GM21528 (cell line): ENCODE data around the gene RCAN3.
"Not testable (repeated sequence)": the region's sequence is repeated elsewhere in the genome, so short reads cannot be mapped to it uniquely, and the experiment has no call there.

Source experiments
- ATAC-seq: cut with Tn5 transposase; IDR thresholded peaks from one replicate; pipeline ENCODE4 v1.9.1; 2021; ENCODE audit warnings: mild to moderate bottlenecking, moderate library complexity; ENCODE audit not compliant: unreplicated experiment, low FRiP score

The RCAN3 gene

GRCh38 chr1:24547195-24547594 is 44.6 kb downstream of the RCAN3 start:
- ATAC-seq: no peak

- no peak for ATAC-seq
These were observed 45.4 kb downstream of the RCAN3 start for GRCh38 chr1:24548070-24548469.

GRCh38 chr1:24549210-24549609 is 46.6 kb downstream of the RCAN3 start:
- ATAC-seq: not testable (repeated sequence)

- no peak for ATAC-seq
These were observed 48.8 kb downstream of the RCAN3 start for GRCh38 chr1:24551290-24551959.

- no peak for ATAC-seq
These were observed 49.4 kb downstream of the RCAN3 start for GRCh38 chr1:24551960-24552571.

- no peak for ATAC-seq
These were observed 51.3 kb downstream of the RCAN3 start for GRCh38 chr1:24553931-24554330.

- ATAC-seq: no peak
These were observed 52.1 kb downstream of the RCAN3 start for GRCh38 chr1:24554714-24555113.

GRCh38 chr1:24555591-24556413 is 53.2 kb downstream of the RCAN3 start, which contains the start of gene NCMAP:
NCMAP (plus strand) TSS chr1:24556087; CDS start chr1:24595431, 39,344 bp downstream.
- ATAC-seq: no peak

- ATAC-seq: no peak
These were observed 53.8 kb downstream of the RCAN3 start for GRCh38 chr1:24556414-24556795.

GRCh38 chr1:24557220-24557619 is 54.6 kb downstream of the RCAN3 start:
- no peak for ATAC-seq

GRCh38 chr1:24557711-24558131 is 55.1 kb downstream of the RCAN3 start:
- no peak for ATAC-seq

- ATAC-seq: no peak
These were observed 55.8 kb downstream of the RCAN3 start for GRCh38 chr1:24558455-24558854.

GRCh38 chr1:24558902-24559791 is 56.5 kb downstream of the RCAN3 start:
- no peak for ATAC-seq

GRCh38 chr1:24560361-24560760 is 57.7 kb downstream of the RCAN3 start:
- ATAC-seq: no peak

- no peak for ATAC-seq
These were observed 60.0 kb downstream of the RCAN3 start for GRCh38 chr1:24562625-24563024.

- ATAC-seq: no peak
These were observed 62.1 kb downstream of the RCAN3 start for GRCh38 chr1:24564695-24565094.

GRCh38 chr1:24566236-24566867 is 63.7 kb downstream of the RCAN3 start:
- no peak for ATAC-seq

- ATAC-seq: no peak
These were observed 65.3 kb downstream of the RCAN3 start for GRCh38 chr1:24567792-24568388.

GRCh38 chr1:24568475-24568874 is 65.8 kb downstream of the RCAN3 start:
- ATAC-seq: no peak
